Measurements from ENCODE around the gene G0S2.

Gene G0S2

GRCh38 chr1:209648931-209649776, 26.1 kb upstream of the G0S2 start:
- no peak for DNase-seq (ENCODE audit: low read depth)

GRCh38 chr1:209650454-209650853, 24.8 kb upstream of the G0S2 start:
- DNase-seq (ENCODE audit: low read depth) = no peak

- DNase-seq (ENCODE audit: low read depth) = no peak
Observed at GRCh38 chr1:209651138-209651587, 24.0 kb upstream of the G0S2 start.

GRCh38 chr1:209652121-209652735, 23.0 kb upstream of the G0S2 start, which contains the start of gene LAMB3:
Gene LAMB3 (minus strand): TSS chr1:209652425. CDS start chr1:209650944, 1,481 bp downstream.
- DNase-seq (ENCODE audit: low read depth) = no peak

- no peak for DNase-seq (ENCODE audit: low read depth)
Observed at GRCh38 chr1:209652873-209653401, 22.3 kb upstream of the G0S2 start.

GRCh38 chr1:209653915-209654351, 21.3 kb upstream of the G0S2 start:
- DNase-seq (ENCODE audit: low read depth) = no peak

- no peak for DNase-seq (ENCODE audit: low read depth)
Observed at GRCh38 chr1:209655411-209656231, 19.6 kb upstream of the G0S2 start.

- no peak for DNase-seq (ENCODE audit: low read depth)
Observed at GRCh38 chr1:209657140-209657879, 17.9 kb upstream of the G0S2 start.

GRCh38 chr1:209657918-209658317, 17.3 kb upstream of the G0S2 start:
- DNase-seq (ENCODE audit: low read depth) = no peak

GRCh38 chr1:209659909-209660308, 15.3 kb upstream of the G0S2 start:
- no peak for DNase-seq (ENCODE audit: low read depth)

GRCh38 chr1:209661071-209661470, 14.1 kb upstream of the G0S2 start:
- DNase-seq (ENCODE audit: low read depth) = no peak

- no peak for DNase-seq (ENCODE audit: low read depth)
Observed at GRCh38 chr1:209662879-209663327, 12.3 kb upstream of the G0S2 start.

GRCh38 chr1:209667103-209667502, 8.1 kb upstream of the G0S2 start:
- DNase-seq (ENCODE audit: low read depth) = no peak

GRCh38 chr1:209667708-209668107, 7.5 kb upstream of the G0S2 start:
- no peak for DNase-seq (ENCODE audit: low read depth)

- DNase-seq (ENCODE audit: low read depth) = no peak
Observed at GRCh38 chr1:209670441-209671082, 4.7 kb upstream of the G0S2 start.

- DNase-seq (ENCODE audit: low read depth) = no peak
Observed at GRCh38 chr1:209672705-209673630, 2.2 kb upstream of the G0S2 start.

- DNase-seq (ENCODE audit: low read depth) = no peak
Observed at GRCh38 chr1:209673631-209674417, 1.4 kb upstream of the G0S2 start.

- DNase-seq (ENCODE audit: low read depth) = no peak
Observed at GRCh38 chr1:209675565-209676154, 448 bp downstream of the G0S2 start.
